Measurements from ENCODE around the gene ZNF277.

Gene ZNF277

DNA sequence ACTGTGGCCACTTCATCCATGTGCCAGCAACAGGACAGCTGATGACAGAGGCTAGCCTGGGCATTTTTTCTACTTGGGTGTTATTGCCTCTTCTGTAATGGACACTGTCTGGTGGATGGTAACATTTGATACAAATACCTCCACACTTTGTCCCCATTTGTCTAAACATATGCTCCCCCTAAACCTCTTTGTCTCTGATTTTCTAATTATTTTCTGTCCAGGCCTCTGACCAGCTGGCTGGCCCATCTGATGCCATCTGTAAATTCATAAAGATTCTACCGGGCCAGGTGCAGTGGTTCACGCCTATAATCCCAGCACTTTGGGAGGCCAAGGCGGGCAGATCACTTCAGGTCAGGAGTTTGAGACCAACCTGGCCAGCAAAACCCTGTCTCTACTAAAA lies 159.1 kb downstream of the ZNF277 start:
- Histone ChIP-seq H3K27ac (replicated peaks; ENCODE audit: low read length) (no peak overlapping the region), H3K4ac (ENCODE audit: low read length) (no peak overlapping the region), H3K9ac (ENCODE audit: low read depth, low read length, poor library complexity) (no peak overlapping the region), H3K14ac (ENCODE audit: low read length) (no peak overlapping the region), H2AK5ac (ENCODE audit: low read depth, low read length) (no peak overlapping the region), H3K4me1 (ENCODE audit: control insufficient read depth in 2 of 2, insufficient read depth in 1 of 2, low read depth in 1 of 2, low read length in 2 of 2) (peaks cover 5 to 13% of the 10 kb centered on the region in 2 donors), H2BK12ac (ENCODE audit: low read length) (no peak overlapping the region), H3K4me2 (ENCODE audit: insufficient read depth, low read length, poor library complexity, severe bottlenecking) (no peak overlapping the region), H3K18ac (ENCODE audit: low read length) (no peak overlapping the region), H2AFZ (ENCODE audit: low read length) (no peak overlapping the region), H3K9me3 (replicated peaks in 1 of 2; ENCODE audit: control insufficient read depth in 2 of 2, insufficient read depth in 1 of 2, low read depth in 1 of 2, low read length in 2 of 2) (no peaks in the 10 kb centered on the region), H2BK15ac (ENCODE audit: low read length) (no peak overlapping the region), H2BK120ac (ENCODE audit: low read depth, low read length) (no peak overlapping the region), H3K4me3 (ENCODE audit: low read length in 2 of 2) (no peak overlapping the region), H3K36me3 (replicated peaks in 1 of 2; ENCODE audit: control insufficient read depth in 2 of 2, insufficient read depth in 2 of 2, low read length in 2 of 2) (no peaks in the 10 kb centered on the region), H3K79me1 (ENCODE audit: low read depth, low read length) (no peaks in the 10 kb centered on the region), H4K8ac (ENCODE audit: low read depth, low read length) (no peak overlapping the region), H2BK5ac (ENCODE audit: low read length) (no peak overlapping the region), H4K91ac (ENCODE audit: low read depth, low read length, poor library complexity) (no peak overlapping the region), H3K27me3 (ENCODE audit: control insufficient read depth in 3 of 3, insufficient read depth in 3 of 3, low read depth in 1 of 3, low read length in 3 of 3) (peaks cover 0 to 7% (median 0%) of the 10 kb centered on the region in 3 experiments), H3K23ac (ENCODE audit: low read depth, low read length, poor library complexity) (no peak overlapping the region)
- no CpG with 5 or more reads among the region's 3 CpGs for WGBS, 2 donors (ENCODE audit: extremely low coverage in 2 of 2, insufficient read length in 2 of 2, insufficient replicate concordance in 1 of 2)
- no peak for DNase-seq (ENCODE audit: low spot score)

DNA sequence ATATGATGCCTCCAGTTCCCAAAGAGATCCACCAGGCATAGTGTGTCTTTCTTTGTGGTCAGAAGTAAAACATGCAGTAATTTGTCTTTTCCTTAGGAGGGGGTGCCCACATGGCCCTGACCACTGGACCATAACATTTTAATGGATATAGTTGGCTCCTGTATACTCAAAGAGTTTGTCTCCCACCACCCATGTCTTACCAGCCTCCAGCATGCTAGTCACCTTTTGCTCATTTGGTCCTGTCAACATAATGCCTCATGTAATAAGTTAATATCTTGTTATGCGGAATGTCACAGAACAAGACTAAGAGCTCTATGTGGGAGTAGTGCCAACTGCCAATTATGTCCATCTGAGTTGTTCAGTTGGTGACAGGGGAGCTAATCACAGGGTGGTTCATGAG lies 160.4 kb downstream of the ZNF277 start:
- Histone ChIP-seq H4K8ac (ENCODE audit: low read depth, low read length) (no peak overlapping the region), H2AK5ac (ENCODE audit: low read depth, low read length) (no peak overlapping the region), H4K91ac (ENCODE audit: low read depth, low read length, poor library complexity) (no peak overlapping the region), H3K9me3 (replicated peaks in 1 of 2; ENCODE audit: control insufficient read depth in 2 of 2, insufficient read depth in 1 of 2, low read depth in 1 of 2, low read length in 2 of 2) (no peaks in the 10 kb centered on the region), H3K27me3 (ENCODE audit: control insufficient read depth in 3 of 3, insufficient read depth in 3 of 3, low read depth in 1 of 3, low read length in 3 of 3) (peaks cover 0 to 13% (median 0%) of the 10 kb centered on the region in 3 experiments), H2BK120ac (ENCODE audit: low read depth, low read length) (no peak overlapping the region), H3K18ac (ENCODE audit: low read length) (no peak overlapping the region), H3K4me2 (ENCODE audit: insufficient read depth, low read length, poor library complexity, severe bottlenecking) (no peak overlapping the region), H2BK5ac (ENCODE audit: low read length) (no peak overlapping the region), H3K14ac (ENCODE audit: low read length) (no peak overlapping the region), H2BK12ac (ENCODE audit: low read length) (no peak overlapping the region), H3K9ac (ENCODE audit: low read depth, low read length, poor library complexity) (no peak overlapping the region), H2AFZ (ENCODE audit: low read length) (no peak overlapping the region), H3K27ac (replicated peaks; ENCODE audit: low read length) (no peak overlapping the region), H3K36me3 (replicated peaks in 1 of 2; ENCODE audit: control insufficient read depth in 2 of 2, insufficient read depth in 2 of 2, low read length in 2 of 2) (no peaks in the 10 kb centered on the region), H2BK15ac (ENCODE audit: low read length) (no peak overlapping the region), H3K4ac (ENCODE audit: low read length) (no peak overlapping the region), H3K4me3 (ENCODE audit: low read length in 2 of 2) (no peak overlapping the region), H3K23ac (ENCODE audit: low read depth, low read length, poor library complexity) (no peak overlapping the region), H3K4me1 (ENCODE audit: control insufficient read depth in 2 of 2, insufficient read depth in 1 of 2, low read depth in 1 of 2, low read length in 2 of 2) (peaks cover 5 to 12% of the 10 kb centered on the region in 2 donors), H3K79me1 (ENCODE audit: low read depth, low read length) (no peaks in the 10 kb centered on the region)
- no CpG with 5 or more reads among the region's 1 CpG for WGBS, 2 donors (ENCODE audit: extremely low coverage in 2 of 2, insufficient read length in 2 of 2, insufficient replicate concordance in 1 of 2)
- no peak for DNase-seq (ENCODE audit: low spot score)

DNA sequence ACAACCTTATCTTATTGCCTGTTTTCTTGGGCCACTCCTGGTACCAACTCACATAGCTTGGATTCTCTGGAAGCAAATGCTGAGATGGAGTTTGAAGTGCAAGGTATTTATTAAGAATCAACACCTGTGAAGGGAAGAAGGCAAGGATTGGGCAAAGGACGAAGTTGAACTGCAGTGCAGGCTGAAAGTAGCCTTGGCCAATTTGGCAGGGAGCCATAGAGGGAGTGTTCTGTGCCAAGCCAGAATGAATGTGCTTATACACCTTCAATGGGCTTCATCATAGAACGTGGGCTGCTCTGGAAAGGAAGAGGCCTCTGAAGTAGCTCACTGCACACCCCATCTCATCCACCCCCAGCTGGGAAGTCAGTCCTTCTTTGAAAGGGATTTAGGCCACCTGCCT lies 163.9 kb downstream of the ZNF277 start:
- Histone ChIP-seq H2BK120ac (ENCODE audit: low read depth, low read length) (no peak overlapping the region), H3K27ac (replicated peaks; ENCODE audit: low read length) (no peak overlapping the region), H2AFZ (ENCODE audit: low read length) (no peak overlapping the region), H3K4me2 (ENCODE audit: insufficient read depth, low read length, poor library complexity, severe bottlenecking) (no peak overlapping the region), H2BK5ac (ENCODE audit: low read length) (no peak overlapping the region), H3K23ac (ENCODE audit: low read depth, low read length, poor library complexity) (no peak overlapping the region), H3K18ac (ENCODE audit: low read length) (no peak overlapping the region), H2AK5ac (ENCODE audit: low read depth, low read length) (no peak overlapping the region), H4K91ac (ENCODE audit: low read depth, low read length, poor library complexity) (no peak overlapping the region), H3K9me3 (replicated peaks in 1 of 2; ENCODE audit: control insufficient read depth in 2 of 2, insufficient read depth in 1 of 2, low read depth in 1 of 2, low read length in 2 of 2) (no peaks in the 10 kb centered on the region), H3K4ac (ENCODE audit: low read length) (no peak overlapping the region), H2BK15ac (ENCODE audit: low read length) (no peak overlapping the region), H3K79me1 (ENCODE audit: low read depth, low read length) (no peaks in the 10 kb centered on the region), H3K4me3 (ENCODE audit: low read length in 2 of 2) (no peak overlapping the region), H3K14ac (ENCODE audit: low read length) (no peak overlapping the region), H3K27me3 (ENCODE audit: control insufficient read depth in 3 of 3, insufficient read depth in 3 of 3, low read depth in 1 of 3, low read length in 3 of 3) (peaks cover 0 to 16% (median 0%) of the 10 kb centered on the region in 3 experiments), H3K9ac (ENCODE audit: low read depth, low read length, poor library complexity) (no peak overlapping the region), H3K36me3 (replicated peaks in 1 of 2; ENCODE audit: control insufficient read depth in 2 of 2, insufficient read depth in 2 of 2, low read length in 2 of 2) (no peaks in the 10 kb centered on the region), H4K8ac (ENCODE audit: low read depth, low read length) (no peak overlapping the region), H3K4me1 (ENCODE audit: control insufficient read depth in 2 of 2, insufficient read depth in 1 of 2, low read depth in 1 of 2, low read length in 2 of 2) (no peaks in the 10 kb centered on the region), H2BK12ac (ENCODE audit: low read length) (no peak overlapping the region)
- DNase-seq (ENCODE audit: low spot score): no peak
- no CpG with 5 or more reads among the region's 2 CpGs for WGBS, 2 donors (ENCODE audit: extremely low coverage in 2 of 2, insufficient read length in 2 of 2, insufficient replicate concordance in 1 of 2)

DNA sequence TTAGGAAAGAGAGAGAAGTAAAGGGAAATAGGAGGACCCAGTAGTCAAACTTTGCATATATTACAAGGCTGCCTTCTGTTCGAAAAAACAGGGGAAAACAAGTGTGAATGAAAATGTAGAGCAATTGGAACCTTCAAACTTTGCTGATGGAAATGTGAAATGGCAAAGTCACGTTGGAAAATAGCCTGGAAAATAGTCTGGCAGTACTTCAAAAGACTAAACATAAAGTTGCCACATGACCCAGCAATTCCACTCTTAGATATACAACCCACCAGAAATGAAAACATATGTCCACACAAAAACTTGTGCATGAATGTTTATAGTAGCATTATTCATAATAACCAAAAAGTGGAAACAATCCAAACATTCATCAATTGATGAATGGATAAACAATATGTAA lies 165.2 kb downstream of the ZNF277 start:
- Histone ChIP-seq H3K27ac (replicated peaks; ENCODE audit: low read length) (no peak overlapping the region), H4K91ac (ENCODE audit: low read depth, low read length, poor library complexity) (no peak overlapping the region), H3K27me3 (ENCODE audit: control insufficient read depth in 3 of 3, insufficient read depth in 3 of 3, low read depth in 1 of 3, low read length in 3 of 3) (peaks cover 0 to 16% (median 0%) of the 10 kb centered on the region in 3 experiments), H3K4me3 (ENCODE audit: low read length in 2 of 2) (no peak overlapping the region), H4K8ac (ENCODE audit: low read depth, low read length) (no peak overlapping the region), H3K4me2 (ENCODE audit: insufficient read depth, low read length, poor library complexity, severe bottlenecking) (no peak overlapping the region), H2BK120ac (ENCODE audit: low read depth, low read length) (no peak overlapping the region), H3K9me3 (replicated peaks in 1 of 2; ENCODE audit: control insufficient read depth in 2 of 2, insufficient read depth in 1 of 2, low read depth in 1 of 2, low read length in 2 of 2) (no peaks in the 10 kb centered on the region), H3K4me1 (ENCODE audit: control insufficient read depth in 2 of 2, insufficient read depth in 1 of 2, low read depth in 1 of 2, low read length in 2 of 2) (no peaks in the 10 kb centered on the region), H3K4ac (ENCODE audit: low read length) (no peak overlapping the region), H2BK15ac (ENCODE audit: low read length) (no peak overlapping the region), H3K36me3 (replicated peaks in 1 of 2; ENCODE audit: control insufficient read depth in 2 of 2, insufficient read depth in 2 of 2, low read length in 2 of 2) (no peaks in the 10 kb centered on the region), H3K18ac (ENCODE audit: low read length) (no peak overlapping the region), H3K9ac (ENCODE audit: low read depth, low read length, poor library complexity) (no peak overlapping the region), H2BK5ac (ENCODE audit: low read length) (no peak overlapping the region), H3K14ac (ENCODE audit: low read length) (no peak overlapping the region), H2AK5ac (ENCODE audit: low read depth, low read length) (no peak overlapping the region), H3K79me1 (ENCODE audit: low read depth, low read length) (no peaks in the 10 kb centered on the region), H2AFZ (ENCODE audit: low read length) (no peak overlapping the region), H2BK12ac (ENCODE audit: low read length) (no peak overlapping the region), H3K23ac (ENCODE audit: low read depth, low read length, poor library complexity) (no peak overlapping the region)
- no peak for DNase-seq (ENCODE audit: low spot score)
- WGBS, 2 donors (ENCODE audit: extremely low coverage in 2 of 2, insufficient read length in 2 of 2, insufficient replicate concordance in 1 of 2): no CpG with 5 or more reads among the region's 2 CpGs

All from neuronal stem cell (in vitro differentiated cells).